HEK293 (cell line): Measurements from ENCODE around the gene KLHL35.

Experiments used
- GLI2 ChIP-seq: fragments of 450-650 bp; formaldehyde crosslinking; IDR thresholded peaks from 2 replicates; pipeline ENCODE4; 2017; ENCODE audit warnings: missing biosample characterization, missing genetic modification characterization, low read depth, borderline replicate concordance
- WT1 ChIP-seq: fragments of 450-650 bp; formaldehyde crosslinking; IDR thresholded peaks from 2 replicates; pipeline ENCODE4 v1.5.1; 2016; ENCODE audit warnings: missing biosample characterization, missing genetic modification characterization
- YY2 ChIP-seq: fragments of 450-650 bp; formaldehyde crosslinking; IDR thresholded peaks from 2 replicates; pipeline ENCODE4 v1.5.1; 2016; ENCODE audit warnings: missing biosample characterization, missing genetic modification characterization
- ZBTB48 ChIP-seq: fragments of 450-650 bp; formaldehyde crosslinking; IDR thresholded peaks from 2 replicates; pipeline ENCODE4 v1.5.1; 2016; ENCODE audit warnings: missing biosample characterization, missing genetic modification characterization
- ZFP3 ChIP-seq: fragments of 450-650 bp; formaldehyde crosslinking; IDR thresholded peaks from 2 replicates; pipeline ENCODE4 v1.5.1; 2016; ENCODE audit warnings: low read depth, missing biosample characterization, missing genetic modification characterization
- ZIC2 ChIP-seq: fragments of 450-650 bp; formaldehyde crosslinking; IDR thresholded peaks from 2 replicates; pipeline ENCODE4 v1.5.1; 2016; ENCODE audit warnings: missing biosample characterization, missing genetic modification characterization
- ZNF146 ChIP-seq: fragments of 450-650 bp; formaldehyde crosslinking; IDR thresholded peaks from 2 replicates; pipeline ENCODE4 v1.5.1; 2016; ENCODE audit warnings: missing biosample characterization, missing genetic modification characterization
- ZNF19 ChIP-seq: fragments of 450-650 bp; formaldehyde crosslinking; IDR thresholded peaks from 2 replicates; pipeline ENCODE4; 2016; ENCODE audit warnings: missing biosample characterization, missing genetic modification characterization, low read depth
- ZNF24 ChIP-seq: fragments of 450-650 bp; formaldehyde crosslinking; IDR thresholded peaks from 2 replicates; pipeline ENCODE4 v1.5.1; 2016; ENCODE audit warnings: missing biosample characterization, missing genetic modification characterization
- ZNF26 ChIP-seq: fragments of 450-650 bp; formaldehyde crosslinking; IDR thresholded peaks from 2 replicates; pipeline ENCODE4 v1.5.1; 2016; ENCODE audit warnings: missing biosample characterization, missing genetic modification characterization
- ZNF341 ChIP-seq: fragments of 450-650 bp; formaldehyde crosslinking; IDR thresholded peaks from 2 replicates; pipeline ENCODE4; 2016; ENCODE audit warnings: low read depth, missing biosample characterization, missing genetic modification characterization
- ZNF366 ChIP-seq: fragments of 450-650 bp; formaldehyde crosslinking; conservative IDR thresholded peaks from 2 replicates; pipeline ENCODE4 v1.5.1; 2016; ENCODE audit warnings: missing biosample characterization, missing genetic modification characterization
- ZNF548 ChIP-seq: fragments of 450-650 bp; formaldehyde crosslinking; IDR thresholded peaks from 2 replicates; pipeline ENCODE4 v1.5.1; 2016; ENCODE audit warnings: missing biosample characterization, missing genetic modification characterization
- ZNF580 ChIP-seq: fragments of 450-650 bp; formaldehyde crosslinking; IDR thresholded peaks from 2 replicates; pipeline ENCODE4 v1.5.1; 2016; ENCODE audit warnings: missing biosample characterization, missing genetic modification characterization
- ZNF621 ChIP-seq: fragments of 450-650 bp; formaldehyde crosslinking; IDR thresholded peaks from 2 replicates; pipeline ENCODE4 v1.5.1; 2017; ENCODE audit warnings: missing biosample characterization, missing genetic modification characterization
- ZNF626 ChIP-seq: fragments of 450-650 bp; sonication (Bioruptor Pico); formaldehyde crosslinking; IDR thresholded peaks from 2 replicates; pipeline ENCODE4 v1.5.1; 2018; ENCODE audit warnings: missing biosample characterization, missing genetic modification characterization, inconsistent platforms
- ZNF654 ChIP-seq: fragments of 450-650 bp; formaldehyde crosslinking; IDR thresholded peaks from 2 replicates; pipeline ENCODE4 v1.5.1; 2016; ENCODE audit warnings: low read depth, missing biosample characterization, missing genetic modification characterization
- ZNF660 ChIP-seq: fragments of 450-650 bp; IDR thresholded peaks from 2 replicates; pipeline ENCODE4 v1.5.1; 2018; ENCODE audit warnings: missing biosample characterization, mild to moderate bottlenecking, missing genetic modification characterization
- ZNF670 ChIP-seq: fragments of 450-650 bp; formaldehyde crosslinking; IDR thresholded peaks from 2 replicates; pipeline ENCODE4 v1.5.1; 2016; ENCODE audit warnings: missing biosample characterization, missing genetic modification characterization, low read depth
- ZNF704 ChIP-seq: fragments of 450-650 bp; formaldehyde crosslinking; IDR thresholded peaks from 2 replicates; pipeline ENCODE4 v1.5.1; 2016; ENCODE audit warnings: missing biosample characterization, missing genetic modification characterization
- ZNF76 ChIP-seq: fragments of 450-650 bp; formaldehyde crosslinking; IDR thresholded peaks from 2 replicates; pipeline ENCODE4; 2016; ENCODE audit warnings: low read depth, missing biosample characterization, missing genetic modification characterization, borderline replicate concordance
- ZSCAN30 ChIP-seq: fragments of 450-650 bp; IDR thresholded peaks from 2 replicates; pipeline ENCODE4 v1.5.1; 2018; ENCODE audit warnings: missing biosample characterization, mild to moderate bottlenecking, missing genetic modification characterization, moderate library complexity
- ZSCAN4 ChIP-seq: fragments of 450-650 bp; formaldehyde crosslinking; IDR thresholded peaks from 2 replicates; pipeline ENCODE4 v1.5.1; 2017; ENCODE audit warnings: missing biosample characterization, missing genetic modification characterization
- ZSCAN5A ChIP-seq: fragments of 450-650 bp; formaldehyde crosslinking; IDR thresholded peaks from 2 replicates; pipeline ENCODE4 v1.5.1; 2016; ENCODE audit warnings: missing biosample characterization, missing genetic modification characterization
- TF ChIP-seq, protein P1 (sequence below): fragments of 450-650 bp; formaldehyde crosslinking; IDR thresholded peaks from 2 replicates; pipeline ENCODE4 v1.5.1; 2016; ENCODE audit warnings: missing biosample characterization, missing genetic modification characterization
- TF ChIP-seq, protein P2 (sequence below): fragments of 450-650 bp; formaldehyde crosslinking; conservative IDR thresholded peaks from 2 replicates; pipeline ENCODE4 v1.5.1; 2016; ENCODE audit warnings: low read depth, missing biosample characterization, missing genetic modification characterization

Gene KLHL35

GRCh38 chr11:75399344-75400145 lies 33.5 kb downstream of the KLHL35 start, which contains the start of gene RPS3 (continued):
- TF ChIP-seq GLI2 (tag by site-specific recombination) = no peak
- no peak for TF ChIP-seq ZIC2 (tag by site-specific recombination)
- TF ChIP-seq WT1 (tag by site-specific recombination) = 0 out of 2 replicates have a peak, but pooled peaks have one; percentile 19
- TF ChIP-seq ZNF19 = no peak
- no peak for TF ChIP-seq ZNF670 (tag by site-specific recombination)
- TF ChIP-seq ZNF621 (tag by site-specific recombination) = no peak
- TF ChIP-seq ZNF548 (tag by site-specific recombination) = 0 out of 2 replicates have a peak, but pooled peaks have one; percentile 27
- no peak for TF ChIP-seq ZNF704
- TF ChIP-seq, protein P1, sequence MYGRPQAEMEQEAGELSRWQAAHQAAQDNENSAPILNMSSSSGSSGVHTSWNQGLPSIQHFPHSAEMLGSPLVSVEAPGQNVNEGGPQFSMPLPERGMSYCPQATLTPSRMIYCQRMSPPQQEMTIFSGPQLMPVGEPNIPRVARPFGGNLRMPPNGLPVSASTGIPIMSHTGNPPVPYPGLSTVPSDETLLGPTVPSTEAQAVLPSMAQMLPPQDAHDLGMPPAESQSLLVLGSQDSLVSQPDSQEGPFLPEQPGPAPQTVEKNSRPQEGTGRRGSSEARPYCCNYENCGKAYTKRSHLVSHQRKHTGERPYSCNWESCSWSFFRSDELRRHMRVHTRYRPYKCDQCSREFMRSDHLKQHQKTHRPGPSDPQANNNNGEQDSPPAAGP (tag by site-specific recombination) = peak; percentile 71; the same call in 1 of the 2 replicates
- TF ChIP-seq ZFP3 = no peak
- TF ChIP-seq ZNF660 (tag by site-specific recombination) = peak; percentile 78
- peak; percentile 10; the same call in 1 of the 2 replicates for TF ChIP-seq ZBTB48 (tag by site-specific recombination)
- TF ChIP-seq ZNF146 (tag by site-specific recombination) = no peak
- no peak for TF ChIP-seq ZSCAN4
- no peak for TF ChIP-seq ZNF24 (tag by site-specific recombination)
- TF ChIP-seq ZSCAN30 (tag by site-specific recombination) = peak; percentile 81; the same call in 1 of the 2 replicates
- TF ChIP-seq ZNF366 (tag by site-specific recombination) = peak; percentile 61
- TF ChIP-seq ZNF580 (tag by site-specific recombination) = peak; percentile 28; the same call in 1 of the 2 replicates
- TF ChIP-seq YY2 (tag by site-specific recombination) = peak; percentile 85; the same call in 1 of the 2 replicates
- peak; percentile 94 for TF ChIP-seq ZNF76 (tag by site-specific recombination)
- TF ChIP-seq ZNF341 (tag by site-specific recombination) = no peak
- TF ChIP-seq, protein P2, sequence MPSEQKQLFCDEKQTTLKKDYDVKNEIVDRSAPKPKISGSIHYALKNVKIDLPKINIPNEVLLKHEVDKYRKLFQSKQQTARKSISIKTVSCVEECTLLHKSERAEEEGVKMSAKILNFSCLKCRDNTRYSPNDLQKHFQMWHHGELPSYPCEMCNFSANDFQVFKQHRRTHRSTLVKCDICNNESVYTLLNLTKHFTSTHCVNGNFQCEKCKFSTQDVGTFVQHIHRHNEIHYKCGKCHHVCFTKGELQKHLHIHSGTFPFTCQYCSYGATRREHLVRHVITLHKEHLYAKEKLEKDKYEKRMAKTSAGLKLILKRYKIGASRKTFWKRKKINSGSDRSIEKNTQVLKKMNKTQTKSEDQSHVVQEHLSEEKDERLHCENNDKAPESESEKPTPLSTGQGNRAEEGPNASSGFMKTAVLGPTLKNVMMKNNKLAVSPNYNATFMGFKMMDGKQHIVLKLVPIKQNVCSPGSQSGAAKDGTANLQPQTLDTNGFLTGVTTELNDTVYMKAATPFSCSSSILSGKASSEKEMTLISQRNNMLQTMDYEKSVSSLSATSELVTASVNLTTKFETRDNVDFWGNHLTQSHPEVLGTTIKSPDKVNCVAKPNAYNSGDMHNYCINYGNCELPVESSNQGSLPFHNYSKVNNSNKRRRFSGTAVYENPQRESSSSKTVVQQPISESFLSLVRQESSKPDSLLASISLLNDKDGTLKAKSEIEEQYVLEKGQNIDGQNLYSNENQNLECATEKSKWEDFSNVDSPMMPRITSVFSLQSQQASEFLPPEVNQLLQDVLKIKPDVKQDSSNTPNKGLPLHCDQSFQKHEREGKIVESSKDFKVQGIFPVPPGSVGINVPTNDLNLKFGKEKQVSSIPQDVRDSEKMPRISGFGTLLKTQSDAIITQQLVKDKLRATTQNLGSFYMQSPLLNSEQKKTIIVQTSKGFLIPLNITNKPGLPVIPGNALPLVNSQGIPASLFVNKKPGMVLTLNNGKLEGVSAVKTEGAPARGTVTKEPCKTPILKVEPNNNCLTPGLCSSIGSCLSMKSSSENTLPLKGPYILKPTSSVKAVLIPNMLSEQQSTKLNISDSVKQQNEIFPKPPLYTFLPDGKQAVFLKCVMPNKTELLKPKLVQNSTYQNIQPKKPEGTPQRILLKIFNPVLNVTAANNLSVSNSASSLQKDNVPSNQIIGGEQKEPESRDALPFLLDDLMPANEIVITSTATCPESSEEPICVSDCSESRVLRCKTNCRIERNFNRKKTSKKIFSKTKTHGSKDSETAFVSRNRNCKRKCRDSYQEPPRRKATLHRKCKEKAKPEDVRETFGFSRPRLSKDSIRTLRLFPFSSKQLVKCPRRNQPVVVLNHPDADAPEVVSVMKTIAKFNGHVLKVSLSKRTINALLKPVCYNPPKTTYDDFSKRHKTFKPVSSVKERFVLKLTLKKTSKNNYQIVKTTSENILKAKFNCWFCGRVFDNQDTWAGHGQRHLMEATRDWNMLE (tag by site-specific recombination) = peak; percentile 26
- no peak for TF ChIP-seq ZNF626 (tag by site-specific recombination)
- TF ChIP-seq ZNF654 (tag by site-specific recombination) = no peak
- TF ChIP-seq ZNF26 = no peak
- TF ChIP-seq ZSCAN5A (tag by site-specific recombination) = no peak
